ENCODE results near the gene TRAK1. TPM values are rescaled to one million over a fixed set of nuclear protein-coding genes. Genes with fewer than 3 reads are reported as not detected.

TRAK1 gene
- polyA plus RNA-seq, 3 donors, result 6.6 to 40.8 (median 7.0) TPM

DNA sequence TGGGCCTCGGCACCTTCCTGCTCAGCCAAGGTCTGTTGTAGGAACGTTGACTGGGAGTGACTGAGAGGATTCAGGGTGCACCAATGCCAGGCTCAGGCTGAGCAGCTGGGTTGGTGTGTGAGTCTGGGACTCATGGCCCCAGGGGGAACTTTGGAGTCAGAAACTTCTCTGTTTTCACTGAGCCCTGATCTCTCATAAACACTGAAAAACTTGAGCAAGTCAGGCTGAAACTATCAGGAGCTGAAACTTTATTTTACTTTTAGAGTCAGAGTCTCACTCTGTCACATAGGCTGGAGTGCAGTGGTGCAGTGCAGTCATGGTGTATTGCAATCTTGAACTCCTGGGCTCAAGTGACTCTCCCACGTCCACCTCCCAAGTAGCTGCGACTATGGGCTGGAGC, 3.0 kb downstream of the TRAK1 start:
- peaks cover 41 to 63% of the 10 kb centered on the region in 2 donors for H3K36me3 ChIP-seq (replicated peaks in 1 of 2; ENCODE audit: control insufficient read depth in 1 of 2, insufficient read depth in 2 of 2, low read length in 2 of 2)
- H3K4me3 Mint-ChIP-seq, result no peak overlapping the region
- H3K27me3 ChIP-seq (ENCODE audit: control insufficient read depth in 2 of 2, insufficient read depth in 2 of 2, low read length in 2 of 2), result no peaks in the 10 kb centered on the region
- no peak overlapping the region for H3K4me2 ChIP-seq (replicated peaks; ENCODE audit: extremely low read depth, low read length, poor library complexity, severe bottlenecking)
- no peak overlapping the region for H3K4me3 ChIP-seq (replicated peaks in 1 of 3; ENCODE audit: low read depth in 2 of 3, low read length in 3 of 3)
- no peaks in the 10 kb centered on the region for H3K4me1 ChIP-seq (ENCODE audit: control insufficient read depth in 1 of 2, insufficient read depth in 2 of 2, low read length in 2 of 2)
- peaks cover 0 to 4% (median 4%) of the 10 kb centered on the region in 3 donors for H3K27me3 Mint-ChIP-seq (ENCODE audit: low read depth in 3 of 3)
- H3K9ac ChIP-seq (ENCODE audit: insufficient read depth, low read length, poor library complexity, severe bottlenecking), result no peak overlapping the region
- DNase-seq, result no peak
- H2AFZ ChIP-seq (ENCODE audit: insufficient read depth, low read depth, low read length, poor library complexity, severe bottlenecking), result no peak overlapping the region
- H3K79me2 ChIP-seq (ENCODE audit: insufficient read depth, low read length), result peaks cover 4% of the 10 kb centered on the region
- H3K9me3 Mint-ChIP-seq, result peaks cover 0 to 24% (median 8%) of the 10 kb centered on the region in 7 donors
- peak overlapping the region in 3 of 7 donors; percentile 22 to 34 (median 25) for H3K27ac Mint-ChIP-seq
- H3K36me3 Mint-ChIP-seq, result peaks cover 53 to 54% of the 10 kb centered on the region in 2 donors
- peaks cover 35% of the 10 kb centered on the region for H4K20me1 ChIP-seq (ENCODE audit: insufficient read depth, low read length)
- peak overlapping the region in 1 of 2 donors; percentile 9 for H3K27ac ChIP-seq (ENCODE audit: low read depth in 1 of 2, low read length in 2 of 2)
- 60% methylated on average over 2 of the region's 4 CpGs for WGBS (ENCODE audit: insufficient coverage)
- H3K4me1 Mint-ChIP-seq, result peaks cover 10% of the 10 kb centered on the region
- peaks cover 0 to 14% of the 10 kb centered on the region in 2 donors for H3K9me3 ChIP-seq (replicated peaks in 1 of 2; ENCODE audit: control insufficient read depth in 1 of 2, insufficient read depth in 1 of 2, low read length in 2 of 2)
- intact Hi-C loops (cut with micrococcal nuclease), result loop anchor here in 1 of 2 donors (10.0 kb wide), 1 partner anchor 199 kb away; no protein-coding TSS in a partner anchor
- TF ChIP-seq, protein P1, sequence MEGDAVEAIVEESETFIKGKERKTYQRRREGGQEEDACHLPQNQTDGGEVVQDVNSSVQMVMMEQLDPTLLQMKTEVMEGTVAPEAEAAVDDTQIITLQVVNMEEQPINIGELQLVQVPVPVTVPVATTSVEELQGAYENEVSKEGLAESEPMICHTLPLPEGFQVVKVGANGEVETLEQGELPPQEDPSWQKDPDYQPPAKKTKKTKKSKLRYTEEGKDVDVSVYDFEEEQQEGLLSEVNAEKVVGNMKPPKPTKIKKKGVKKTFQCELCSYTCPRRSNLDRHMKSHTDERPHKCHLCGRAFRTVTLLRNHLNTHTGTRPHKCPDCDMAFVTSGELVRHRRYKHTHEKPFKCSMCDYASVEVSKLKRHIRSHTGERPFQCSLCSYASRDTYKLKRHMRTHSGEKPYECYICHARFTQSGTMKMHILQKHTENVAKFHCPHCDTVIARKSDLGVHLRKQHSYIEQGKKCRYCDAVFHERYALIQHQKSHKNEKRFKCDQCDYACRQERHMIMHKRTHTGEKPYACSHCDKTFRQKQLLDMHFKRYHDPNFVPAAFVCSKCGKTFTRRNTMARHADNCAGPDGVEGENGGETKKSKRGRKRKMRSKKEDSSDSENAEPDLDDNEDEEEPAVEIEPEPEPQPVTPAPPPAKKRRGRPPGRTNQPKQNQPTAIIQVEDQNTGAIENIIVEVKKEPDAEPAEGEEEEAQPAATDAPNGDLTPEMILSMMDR (IDR thresholded peaks at IDR 0.05), result no peak

DNA sequence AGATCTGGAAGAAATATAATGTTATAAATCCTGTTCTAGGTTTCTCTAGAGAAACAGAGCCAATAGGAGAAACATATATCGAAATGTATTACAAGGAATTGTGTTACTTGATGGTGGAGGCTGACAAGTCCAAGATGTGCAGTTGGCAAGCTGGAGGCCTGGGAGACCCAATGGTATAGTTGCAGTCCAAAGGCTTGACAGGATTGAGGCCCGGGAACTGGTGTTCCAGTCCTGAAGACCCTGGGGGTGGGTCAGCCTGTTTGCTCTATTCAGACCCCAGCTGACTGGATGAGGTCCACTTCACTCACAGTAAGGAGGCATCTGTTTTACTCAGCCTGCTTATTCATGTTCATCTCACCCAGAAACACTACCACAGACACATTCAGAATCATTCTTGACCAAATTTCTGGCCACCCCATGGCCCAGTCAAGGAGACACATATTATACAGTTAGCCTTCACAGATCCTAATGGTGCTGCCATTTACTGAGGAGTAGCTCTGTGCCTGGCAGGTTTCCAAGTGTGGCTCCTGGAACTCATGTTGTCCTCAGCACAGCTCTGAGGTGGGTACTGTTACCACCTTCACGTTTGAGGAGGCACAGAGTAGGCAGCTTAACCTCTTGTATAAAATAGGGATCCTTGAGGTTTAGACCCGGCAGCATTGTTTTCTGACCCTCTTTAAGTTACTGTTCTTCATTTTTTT, 3.7 kb downstream of the TRAK1 start:
- Histone ChIP-seq H4K20me1 (ENCODE audit: insufficient read depth, low read length) (peaks cover 42% of the 10 kb centered on the region), H3K4me1 (ENCODE audit: control insufficient read depth in 1 of 2, insufficient read depth in 2 of 2, low read length in 2 of 2) (no peaks in the 10 kb centered on the region), H3K9me3 (replicated peaks in 1 of 2; ENCODE audit: control insufficient read depth in 1 of 2, insufficient read depth in 1 of 2, low read length in 2 of 2) (peaks cover 0 to 14% of the 10 kb centered on the region in 2 donors), H3K4me3 (replicated peaks in 1 of 3; ENCODE audit: low read depth in 2 of 3, low read length in 3 of 3) (no peak overlapping the region), H3K79me2 (ENCODE audit: insufficient read depth, low read length) (peaks cover 4% of the 10 kb centered on the region), H3K27me3 (ENCODE audit: control insufficient read depth in 2 of 2, insufficient read depth in 2 of 2, low read length in 2 of 2) (no peaks in the 10 kb centered on the region), H2AFZ (ENCODE audit: insufficient read depth, low read depth, low read length, poor library complexity, severe bottlenecking) (no peak overlapping the region), H3K27ac (ENCODE audit: low read depth in 1 of 2, low read length in 2 of 2) (peak overlapping the region in 1 of 2 donors; percentile 9), H3K9ac (ENCODE audit: insufficient read depth, low read length, poor library complexity, severe bottlenecking) (no peak overlapping the region), H3K36me3 (replicated peaks in 1 of 2; ENCODE audit: control insufficient read depth in 1 of 2, insufficient read depth in 2 of 2, low read length in 2 of 2) (peaks cover 34 to 56% of the 10 kb centered on the region in 2 donors), H3K4me2 (replicated peaks; ENCODE audit: extremely low read depth, low read length, poor library complexity, severe bottlenecking) (no peak overlapping the region)
- 100% methylated on average over 2 of the region's 4 CpGs for WGBS (ENCODE audit: insufficient coverage)
- H3K27me3 Mint-ChIP-seq (ENCODE audit: low read depth in 3 of 3), result peaks cover 0 to 4% (median 4%) of the 10 kb centered on the region in 3 donors
- no peak overlapping the region for H3K4me3 Mint-ChIP-seq
- intact Hi-C loops (cut with micrococcal nuclease), result loop anchor here (5.0 to 10.0 kb wide), 4 partner anchors 78 to 200 kb away; no protein-coding TSS in a partner anchor
- H3K4me1 Mint-ChIP-seq, result peaks cover 10% of the 10 kb centered on the region
- TF ChIP-seq, protein P1 (IDR thresholded peaks at IDR 0.05), result no peak
- H3K36me3 Mint-ChIP-seq, result peaks cover 46 to 50% of the 10 kb centered on the region in 2 donors
- H3K27ac Mint-ChIP-seq, result peak overlapping the region in 2 of 7 donors; percentile 34 to 63
- H3K9me3 Mint-ChIP-seq, result peaks cover 0 to 21% (median 8%) of the 10 kb centered on the region in 7 donors
- no peak for DNase-seq

Data from CD14-positive monocyte (primary cell).